ENCODE data around the gene BABAM2. TPM values are rescaled to one million over a fixed set of nuclear protein-coding genes. Genes with fewer than 3 reads are reported as not detected.
"Not testable (repeated sequence)": the region's sequence is repeated elsewhere in the genome, so short reads cannot be mapped to it uniquely, and the experiment has no call there.

Gene BABAM2
- total and polyA plus RNA-seq, 2 experiments from 2014 or later: 31.8 to 83.3 TPM

GRCh38 chr2:27878825-27879224 is 11.7 kb upstream of the BABAM2 start:
- no peaks in the 10 kb centered on the region for H3K4me1 ChIP-seq (ENCODE audit: low read depth)
- no peaks in the 10 kb centered on the region for H3K36me3 ChIP-seq
- TF ChIP-seq CTCF (IDR thresholded peaks at IDR 0.05; ENCODE audit: low read depth, low read length): no peak

GRCh38 chr2:27881815-27882583 is 8.5 kb upstream of the BABAM2 start:
- not testable (repeated sequence) for H3K4me3 ChIP-seq; H3K27me3 ChIP-seq; H3K9me3 ChIP-seq (ENCODE audit: low read depth); H3K27ac ChIP-seq; H3K36me3 ChIP-seq; DNase-seq (ENCODE audit: low read depth in 1 of 2, low spot score in 1 of 2); H3K4me1 ChIP-seq (ENCODE audit: low read depth)

More at GRCh38 chr2:27878825-27879224, 11.7 kb upstream of the BABAM2 start:
- no peaks in the 10 kb centered on the region for H3K27me3 ChIP-seq
- no peak overlapping the region for H3K27ac ChIP-seq
- no peak overlapping the region for H3K4me3 ChIP-seq
- no peaks in the 10 kb centered on the region for H3K9me3 ChIP-seq (ENCODE audit: low read depth)
- DNase-seq (ENCODE audit: low read depth in 1 of 2, low spot score in 1 of 2): no peak

GRCh38 chr2:27882584-27882922 is 8.0 kb upstream of the BABAM2 start:
- not testable (repeated sequence) for H3K27ac ChIP-seq; H3K36me3 ChIP-seq; H3K4me1 ChIP-seq (ENCODE audit: low read depth)

GRCh38 chr2:27884601-27885000 is 5.9 kb upstream of the BABAM2 start:
- DNase-seq (ENCODE audit: low read depth in 1 of 2, low spot score in 1 of 2): no peak
- H3K27me3 ChIP-seq: no peaks in the 10 kb centered on the region
- H3K36me3 ChIP-seq: no peaks in the 10 kb centered on the region
- no peak overlapping the region for H3K4me3 ChIP-seq
- H3K4me1 ChIP-seq (ENCODE audit: low read depth): peaks cover 6% of the 10 kb centered on the region
- H3K27ac ChIP-seq: no peak overlapping the region
- no peaks in the 10 kb centered on the region for H3K9me3 ChIP-seq (ENCODE audit: low read depth)
- TF ChIP-seq CTCF (IDR thresholded peaks at IDR 0.05; ENCODE audit: low read depth, low read length): no peak

More at GRCh38 chr2:27882584-27882922, 8.0 kb upstream of the BABAM2 start:
- H3K27me3 ChIP-seq; H3K4me3 ChIP-seq; DNase-seq (ENCODE audit: low read depth in 1 of 2, low spot score in 1 of 2); H3K9me3 ChIP-seq (ENCODE audit: low read depth): not testable (repeated sequence)

GRCh38 chr2:27885234-27885633 is 5.3 kb upstream of the BABAM2 start:
- TF ChIP-seq CTCF (IDR thresholded peaks at IDR 0.05; ENCODE audit: low read depth, low read length): no peak
- no peak overlapping the region for H3K4me3 ChIP-seq
- no peaks in the 10 kb centered on the region for H3K36me3 ChIP-seq
- H3K9me3 ChIP-seq (ENCODE audit: low read depth): no peaks in the 10 kb centered on the region
- peak in 1 of 2 donors; percentile 9 for DNase-seq (ENCODE audit: low read depth in 1 of 2, low spot score in 1 of 2)
- H3K27ac ChIP-seq: no peak overlapping the region
- H3K27me3 ChIP-seq: no peaks in the 10 kb centered on the region
- peaks cover 8% of the 10 kb centered on the region for H3K4me1 ChIP-seq (ENCODE audit: low read depth)

GRCh38 chr2:27885661-27886060 is 4.9 kb upstream of the BABAM2 start:
- H3K27me3 ChIP-seq: no peaks in the 10 kb centered on the region
- H3K27ac ChIP-seq: no peak overlapping the region
- DNase-seq (ENCODE audit: low read depth in 1 of 2, low spot score in 1 of 2): peak in 1 of 2 donors; percentile 24
- H3K36me3 ChIP-seq: no peaks in the 10 kb centered on the region
- peaks cover 8% of the 10 kb centered on the region for H3K4me1 ChIP-seq (ENCODE audit: low read depth)
- H3K4me3 ChIP-seq: no peak overlapping the region
- H3K9me3 ChIP-seq (ENCODE audit: low read depth): no peaks in the 10 kb centered on the region
- TF ChIP-seq CTCF (IDR thresholded peaks at IDR 0.05; ENCODE audit: low read depth, low read length): no peak
